NCI-H2171 treated with DMSO at 0.1 percent for 48 hours (cell line): ENCODE results near the gene ADGRL1.
"Not testable (repeated sequence)": the region's sequence is repeated elsewhere in the genome, so short reads cannot be mapped to it uniquely, and the experiment has no call there.

Experiments used
- DNase-seq: peaks from one replicate; lab custom pipeline; 2025; lab: John Stamatoyannopoulos, UW

The ADGRL1 gene

DNA sequence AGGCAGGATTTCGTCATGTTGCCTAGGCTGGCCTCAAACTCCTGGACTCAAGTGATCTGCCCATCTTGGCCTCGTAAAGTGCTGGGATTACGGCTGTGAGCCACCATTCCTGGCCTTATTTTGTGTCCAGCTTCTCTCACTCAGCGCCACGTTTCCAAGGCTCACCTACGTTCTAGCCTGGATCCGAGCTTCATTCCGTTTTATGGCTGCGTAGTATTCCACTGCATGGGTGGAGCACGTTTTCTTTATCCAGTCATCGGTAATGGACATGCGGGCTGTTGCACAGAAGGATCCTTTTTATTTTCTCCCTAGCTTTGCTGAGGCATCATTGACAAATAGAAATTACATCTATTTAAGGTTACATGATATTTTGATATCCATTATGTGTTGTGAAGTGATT lies 16.6 kb downstream of the ADGRL1 start:
- DNase-seq = no peak

DNA sequence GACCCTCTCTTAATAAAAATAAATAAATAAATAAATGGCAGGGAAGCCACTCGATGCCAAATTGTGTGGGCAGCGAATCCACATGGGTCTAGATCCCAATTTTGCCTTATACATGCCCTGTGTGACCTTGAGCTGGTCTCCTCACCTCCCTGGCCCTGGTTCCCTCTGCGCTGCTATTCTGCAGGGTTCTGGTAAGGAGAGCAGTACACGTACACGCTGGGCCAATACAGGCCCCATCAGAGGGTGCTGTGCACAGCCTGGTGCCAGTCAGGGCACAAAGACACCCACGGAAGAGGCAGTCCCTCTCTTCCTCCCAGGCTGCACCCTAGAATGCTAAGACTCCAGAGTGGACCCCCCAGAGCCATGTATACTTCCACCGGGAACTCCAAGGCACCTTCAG lies 17.9 kb downstream of the ADGRL1 start:
- not testable (repeated sequence) for DNase-seq

DNA sequence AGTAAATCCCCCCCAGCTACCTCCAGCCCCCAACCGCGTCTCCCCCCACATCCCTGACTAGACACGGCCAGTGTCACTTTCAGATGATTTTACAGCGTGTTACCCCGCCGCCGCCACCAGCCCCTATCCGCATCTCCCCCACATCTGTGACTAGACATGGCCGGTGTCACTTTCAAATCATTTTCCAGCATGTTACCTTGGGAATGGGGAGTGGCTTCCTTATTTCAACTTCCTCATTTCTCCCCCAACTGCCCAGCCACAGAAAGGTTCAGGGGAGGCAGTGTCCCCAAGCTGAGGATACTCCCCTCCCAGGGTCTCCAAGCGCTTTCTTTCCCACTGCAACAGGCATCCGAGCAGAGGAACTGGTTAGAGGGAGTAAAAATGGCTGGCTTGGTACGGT lies 18.4 kb downstream of the ADGRL1 start:
- no peak for DNase-seq

DNA sequence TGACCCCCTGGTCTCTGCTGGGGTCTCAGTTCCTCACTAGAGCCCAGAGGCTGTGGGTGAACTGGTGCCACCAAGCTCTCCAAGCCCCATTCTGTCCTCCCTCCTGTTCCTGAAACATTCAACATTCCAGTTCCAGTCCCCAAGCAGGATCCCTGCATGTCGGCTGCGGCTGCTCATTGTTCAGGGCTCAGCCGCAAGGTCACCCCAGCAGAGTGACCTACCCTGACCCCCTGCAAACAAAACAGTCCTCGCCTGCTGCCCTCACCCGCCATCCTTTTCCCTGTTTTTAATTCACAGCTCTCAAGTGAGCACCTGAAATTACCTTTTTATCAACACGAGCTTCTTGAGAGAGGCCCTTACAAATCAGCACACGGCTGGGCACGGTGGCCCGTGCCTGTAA lies 19.3 kb downstream of the ADGRL1 start:
- not testable (repeated sequence) for DNase-seq

DNA sequence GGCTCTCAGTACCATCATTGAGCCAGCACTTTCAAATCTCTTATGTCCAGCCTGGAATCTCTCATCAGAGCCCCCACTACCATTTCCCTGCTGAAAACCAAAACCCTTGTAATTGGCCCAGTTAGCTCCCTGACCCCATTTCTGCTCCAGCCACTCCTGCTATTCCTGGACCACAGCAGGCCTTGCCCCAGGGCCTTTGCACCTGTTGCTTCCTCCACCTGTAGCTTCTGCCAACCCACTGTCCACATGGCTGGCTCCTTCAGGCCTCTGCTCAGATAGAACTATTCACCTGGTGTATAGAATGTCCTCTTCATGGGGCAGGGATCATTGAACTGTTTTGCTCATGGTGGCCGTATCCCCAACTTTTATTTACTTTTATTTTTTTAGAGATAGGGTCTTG lies 20.3 kb downstream of the ADGRL1 start:
- DNase-seq = not testable (repeated sequence)

DNA sequence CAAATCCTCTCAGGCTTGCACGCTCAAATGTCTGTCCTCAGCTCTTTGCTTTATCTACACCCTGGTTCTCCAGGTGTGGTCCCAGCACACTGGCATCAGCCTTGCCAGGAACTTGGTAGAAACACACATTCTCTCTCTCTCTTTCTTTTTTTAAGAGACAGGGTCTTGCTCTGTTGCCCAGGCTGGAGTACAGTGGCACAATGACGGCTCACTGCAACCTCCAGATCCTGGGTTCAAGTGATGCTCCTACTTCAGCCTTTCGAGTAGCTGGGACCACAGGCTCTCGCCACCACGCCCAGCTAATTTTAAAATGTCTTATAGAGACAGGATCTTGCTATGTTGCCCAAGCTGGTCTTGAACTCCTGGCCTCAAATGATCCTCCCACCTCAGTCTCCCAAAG lies 20.8 kb downstream of the ADGRL1 start:
- no peak for DNase-seq

DNA sequence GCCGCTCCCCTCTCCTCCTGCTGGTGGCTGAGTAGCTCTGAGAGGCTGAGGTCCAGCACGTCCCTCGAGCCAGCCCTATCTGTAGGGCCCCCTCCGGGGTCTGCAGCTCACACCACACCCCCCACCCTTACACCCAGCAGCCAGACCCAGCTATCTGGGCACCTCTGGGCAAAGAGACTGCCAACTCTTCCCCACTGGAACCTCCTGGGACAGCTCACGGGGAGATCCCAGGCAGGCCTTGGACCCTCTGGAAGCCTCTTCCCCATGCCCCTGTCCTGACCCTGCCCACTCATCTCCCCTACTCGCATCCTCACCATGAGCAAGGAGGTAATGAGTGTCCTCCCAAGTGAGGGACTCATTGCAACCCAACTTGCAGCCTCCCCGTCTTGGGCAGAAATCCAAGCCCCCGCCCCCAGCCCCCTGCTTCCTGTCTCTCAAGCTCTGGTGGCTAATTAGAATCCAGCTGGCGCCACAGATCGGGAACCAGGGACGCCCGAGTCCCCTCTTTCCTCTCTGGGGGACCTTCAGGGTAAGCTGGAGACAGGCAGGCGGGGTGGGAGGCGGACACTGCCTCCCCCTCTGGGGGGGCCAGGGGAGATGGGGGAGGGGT lies 22.1 kb downstream of the ADGRL1 start:
- DNase-seq = peak; percentile 64

DNA sequence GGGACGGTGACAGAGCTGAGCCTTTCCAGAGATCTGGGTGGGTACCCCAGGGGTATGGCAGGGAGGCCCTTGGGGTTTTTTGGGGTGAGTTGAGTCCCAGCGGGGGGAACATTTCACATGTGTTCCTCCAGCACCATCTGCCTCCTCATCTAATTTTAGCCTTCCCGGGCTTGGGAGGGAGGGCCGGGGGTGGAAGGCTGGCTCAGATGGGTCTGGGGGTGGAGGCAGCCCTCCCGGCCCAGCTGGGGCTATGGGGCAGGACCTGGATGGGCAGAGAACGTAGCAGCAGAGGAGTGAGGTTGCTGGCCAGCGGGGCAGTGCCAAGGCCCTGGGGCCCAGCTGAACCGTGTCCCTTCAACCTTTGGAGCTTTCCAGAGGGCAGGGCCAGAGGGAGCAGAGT lies 23.5 kb downstream of the ADGRL1 start:
- no peak for DNase-seq

DNA sequence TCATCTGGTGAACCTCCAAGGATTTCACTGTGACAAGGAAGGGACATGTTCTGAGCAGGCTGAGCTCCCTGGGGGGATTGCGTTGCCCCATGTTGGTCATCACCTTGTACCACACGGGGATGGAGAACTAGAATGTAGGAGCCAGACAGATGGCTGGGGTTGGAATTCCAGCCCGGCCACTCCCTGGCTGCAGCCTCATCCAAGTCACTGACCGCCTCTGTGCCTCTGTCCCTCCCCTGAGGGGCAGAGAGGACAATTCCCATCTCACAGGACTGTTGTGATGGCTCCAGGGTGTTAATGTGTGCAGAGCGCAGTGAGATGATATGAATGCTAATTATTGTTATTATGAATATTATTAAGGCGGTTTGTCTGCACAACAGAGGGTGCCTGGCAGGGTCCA lies 24.1 kb downstream of the ADGRL1 start:
- DNase-seq = no peak

DNA sequence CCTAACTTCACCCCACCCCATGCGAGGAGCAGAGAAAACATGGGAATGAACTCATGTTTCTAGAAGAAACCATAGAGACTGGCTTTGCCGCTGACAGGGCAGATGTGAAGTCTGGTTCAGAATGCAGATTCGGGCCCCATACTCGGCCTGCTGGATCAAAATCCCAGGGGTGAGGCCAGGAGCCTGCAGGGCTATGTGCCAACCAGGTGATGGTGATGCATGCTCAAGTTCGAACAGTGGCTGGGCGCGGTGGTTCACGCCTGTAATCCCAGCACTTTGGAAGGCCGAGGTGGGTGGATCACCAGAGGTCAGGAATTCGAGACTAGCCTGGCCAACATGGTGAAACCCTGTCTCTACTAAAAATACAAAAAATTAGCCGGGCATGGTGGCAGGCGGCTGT lies 24.8 kb downstream of the ADGRL1 start:
- not testable (repeated sequence) for DNase-seq

DNA sequence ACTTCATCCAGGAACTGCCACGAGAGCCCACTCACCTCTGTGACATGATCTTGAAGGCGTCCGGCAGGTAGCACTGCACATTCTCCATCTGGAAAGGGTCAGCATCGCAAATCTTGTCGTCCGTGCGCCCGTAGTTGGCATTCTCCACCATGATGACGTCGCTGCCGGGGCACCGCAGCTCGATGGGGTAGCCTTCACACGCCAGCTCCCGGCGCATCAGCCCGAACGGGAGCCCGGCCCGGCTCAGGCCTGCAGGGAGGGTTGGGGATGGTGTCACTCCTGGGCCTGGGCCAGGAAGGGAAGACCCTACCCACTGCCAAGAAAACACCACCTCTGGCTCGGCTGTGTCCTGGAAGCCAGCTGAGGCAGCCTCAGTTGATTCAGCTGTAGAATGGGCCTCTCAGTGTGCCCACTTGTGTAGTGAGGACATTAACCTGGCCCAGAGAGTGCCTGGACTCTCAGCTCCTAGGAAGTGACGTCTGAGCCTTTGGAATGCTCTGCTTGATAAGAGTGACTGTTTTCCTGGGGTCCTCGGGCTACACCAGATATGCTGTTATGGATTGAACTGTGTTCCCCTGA lies 28.4 kb downstream of the ADGRL1 start:
- DNase-seq = no peak

DNA sequence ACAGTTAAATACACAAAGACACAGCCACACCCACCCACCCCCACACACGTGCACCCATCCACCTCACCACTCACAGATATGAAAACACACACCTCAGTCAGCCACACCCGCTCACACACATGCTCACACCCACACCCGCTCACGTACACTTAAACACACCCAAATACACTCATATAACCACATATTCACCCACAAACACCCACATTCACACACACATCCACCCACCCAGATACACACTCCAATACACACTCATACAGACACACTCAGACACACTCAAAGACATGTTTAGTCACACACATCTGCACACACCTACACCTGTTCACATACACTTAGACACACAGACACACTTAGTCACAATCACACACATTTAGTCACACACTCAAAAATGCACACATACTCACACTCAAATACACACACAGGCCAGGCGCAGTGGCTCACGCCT lies 30.6 kb downstream of the ADGRL1 start:
- DNase-seq = no peak

DNA sequence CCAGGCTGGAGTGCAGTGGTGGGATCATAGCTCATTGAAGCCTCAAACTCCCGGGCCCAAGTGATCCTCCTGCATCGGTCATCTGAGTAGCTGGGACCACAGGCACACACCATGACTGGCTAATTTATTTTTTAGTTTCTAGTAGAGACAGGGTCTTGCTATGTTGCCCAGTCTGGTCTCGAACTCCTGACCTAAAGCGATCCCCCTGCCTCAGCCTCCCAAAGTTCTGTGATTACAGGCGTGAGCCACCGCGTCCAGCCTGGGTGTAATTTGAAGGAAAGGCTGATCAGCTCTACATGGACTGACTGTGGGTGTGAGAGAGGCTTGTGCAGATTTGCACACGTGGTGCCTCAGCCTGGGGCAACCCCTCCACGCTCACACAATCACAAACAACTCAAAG lies 31.1 kb downstream of the ADGRL1 start:
- no peak for DNase-seq

DNA sequence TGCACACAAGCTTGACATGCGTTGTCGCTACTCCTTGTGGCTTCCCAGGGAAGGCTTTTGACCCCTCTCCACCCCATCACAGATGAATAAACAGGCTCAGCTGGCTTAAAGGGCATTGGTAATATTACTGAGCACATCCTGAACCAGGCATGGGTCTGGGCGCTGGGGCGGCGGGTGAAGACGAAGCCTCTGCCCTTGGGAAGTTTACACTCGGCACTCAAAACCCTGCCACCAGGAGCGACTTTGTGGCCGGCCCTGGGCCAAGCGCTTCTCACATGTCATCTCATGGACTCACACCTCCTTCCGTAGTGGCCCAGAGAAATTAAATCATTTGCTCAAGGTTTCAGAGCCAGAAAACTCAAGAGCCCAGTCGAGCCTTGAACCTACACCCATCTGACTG lies 37.0 kb downstream of the ADGRL1 start:
- no peak for DNase-seq

DNA sequence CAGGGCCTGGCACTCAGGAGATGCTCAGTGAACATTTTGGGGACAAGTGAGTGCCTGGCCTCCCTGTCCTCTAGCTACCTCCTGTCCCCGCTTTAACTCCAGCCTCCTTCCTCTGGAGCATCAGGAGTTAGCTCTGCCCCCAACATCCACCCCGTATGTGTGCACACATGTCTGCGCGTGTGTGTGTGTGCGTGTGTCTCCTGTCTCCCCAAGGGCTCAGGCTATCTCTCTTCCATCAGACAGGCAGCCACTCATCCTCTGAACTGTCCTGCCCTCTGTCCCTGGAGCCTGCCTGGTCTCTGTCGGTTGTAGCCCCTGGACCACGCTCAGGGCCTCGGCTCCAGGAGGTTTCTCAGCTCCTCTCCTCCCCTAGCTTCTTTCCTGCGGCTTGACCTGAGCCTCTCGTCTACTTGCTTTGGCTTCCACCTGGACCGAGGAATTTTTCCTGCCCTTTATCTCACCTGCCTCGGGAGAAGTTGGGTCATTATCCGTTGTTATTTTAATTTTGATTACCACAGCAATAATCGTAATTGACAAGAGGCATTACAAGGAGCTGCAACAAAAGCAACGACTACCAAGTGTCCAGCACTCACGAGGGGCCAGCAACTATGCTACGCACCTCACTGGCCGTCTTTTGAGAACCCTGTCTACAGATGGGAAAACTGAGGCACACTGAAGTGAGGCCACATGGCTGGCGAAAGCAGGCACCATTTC lies 37.6 kb downstream of the ADGRL1 start:
- no peak for DNase-seq

DNA sequence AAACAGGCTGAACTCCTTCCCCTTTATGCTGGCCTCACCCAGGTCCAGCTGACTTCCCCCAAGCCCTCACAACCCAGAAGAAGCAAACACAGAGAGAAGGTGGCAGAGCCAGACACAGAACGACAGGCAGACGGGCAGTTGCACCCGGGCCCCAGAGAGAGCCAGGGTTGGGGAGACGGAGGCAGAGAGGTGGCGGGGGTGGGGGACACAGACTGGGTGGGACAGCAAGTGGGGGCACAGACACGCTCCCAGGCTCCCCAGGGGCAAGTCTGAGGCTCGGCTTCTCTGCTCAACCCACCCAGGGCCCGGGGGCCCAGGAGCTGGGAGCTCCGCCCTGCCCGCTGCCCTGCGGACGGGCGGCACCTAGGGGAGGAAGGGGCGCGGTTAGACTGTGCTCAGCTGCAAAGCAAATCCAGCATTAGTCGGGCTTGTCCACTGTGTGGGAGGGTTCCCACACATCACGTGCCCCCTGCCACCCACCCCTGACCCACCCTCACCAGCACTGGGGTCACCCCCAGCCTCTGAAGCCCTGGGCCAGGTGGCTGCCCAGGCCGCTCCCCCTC lies 38.3 kb downstream of the ADGRL1 start:
- DNase-seq = no peak

DNA sequence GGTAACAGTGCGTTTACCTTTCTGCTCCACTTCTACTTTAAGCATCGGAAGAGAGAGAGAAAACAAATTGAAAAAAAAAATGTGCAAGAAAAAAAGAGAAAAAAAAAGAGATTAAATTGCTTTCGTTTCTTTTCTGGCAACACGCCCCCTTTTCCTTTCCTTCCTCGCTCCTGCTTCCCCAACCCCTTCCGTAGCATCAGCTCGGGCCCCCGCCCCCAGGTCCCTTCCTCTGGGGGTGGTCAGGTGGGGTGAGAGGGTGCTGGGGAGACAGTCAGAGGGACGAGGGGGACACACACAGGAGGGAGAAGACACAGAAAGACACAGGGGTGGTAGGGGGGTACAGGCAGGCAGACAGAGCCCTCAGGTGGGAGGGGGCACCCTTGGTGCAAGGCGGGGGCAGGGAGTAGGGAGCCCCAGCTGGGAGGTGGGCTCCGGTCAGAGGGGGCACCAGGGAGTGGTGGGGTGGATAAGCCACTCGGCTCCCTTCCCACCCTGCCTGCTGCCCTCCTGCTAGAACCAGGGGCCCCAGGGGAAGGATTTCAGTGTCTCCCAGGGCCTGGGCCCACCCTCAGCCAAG lies 38.9 kb downstream of the ADGRL1 start:
- no peak for DNase-seq

DNA sequence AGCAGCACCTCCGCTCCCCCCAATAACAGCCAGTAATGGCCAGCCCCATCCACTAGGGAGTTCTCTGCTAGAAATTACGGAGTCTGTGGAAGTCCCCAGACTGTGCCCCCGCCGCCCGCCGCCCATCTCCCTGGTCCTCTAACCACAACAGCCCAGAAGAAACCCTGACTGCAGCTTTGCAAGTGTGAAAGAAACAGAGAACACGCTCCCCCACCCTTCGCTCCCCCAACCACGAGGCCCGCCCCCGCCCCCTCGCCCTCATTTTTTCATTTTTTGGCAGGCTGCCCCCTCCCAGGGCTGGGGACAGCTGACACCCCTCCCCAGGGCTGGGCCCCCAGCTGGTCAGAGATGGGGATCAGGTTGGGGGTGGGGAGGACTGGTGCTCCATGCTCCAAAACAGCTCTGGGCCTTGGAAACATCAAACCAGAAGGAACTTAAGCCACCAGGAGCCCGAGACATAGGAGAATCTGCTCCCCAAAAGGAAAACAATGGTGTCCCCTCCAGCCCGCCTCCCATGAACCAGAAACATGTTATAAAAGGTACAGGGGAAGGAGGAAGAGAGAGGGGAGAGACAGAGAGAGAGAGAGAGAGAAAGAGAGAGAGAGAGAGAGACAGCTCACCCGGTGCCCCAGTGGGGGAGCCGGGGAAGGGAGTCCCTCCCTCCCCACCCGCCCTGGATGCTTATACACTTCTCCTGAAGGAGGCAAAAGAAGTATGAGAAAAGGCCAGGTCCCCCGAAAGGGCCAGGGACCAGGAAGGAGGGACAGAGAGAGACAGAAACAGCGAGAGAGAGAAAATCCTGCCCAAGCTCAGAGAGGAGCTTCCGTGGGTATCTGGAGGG lies 39.8 kb downstream of the ADGRL1 start:
- no peak for DNase-seq

DNA sequence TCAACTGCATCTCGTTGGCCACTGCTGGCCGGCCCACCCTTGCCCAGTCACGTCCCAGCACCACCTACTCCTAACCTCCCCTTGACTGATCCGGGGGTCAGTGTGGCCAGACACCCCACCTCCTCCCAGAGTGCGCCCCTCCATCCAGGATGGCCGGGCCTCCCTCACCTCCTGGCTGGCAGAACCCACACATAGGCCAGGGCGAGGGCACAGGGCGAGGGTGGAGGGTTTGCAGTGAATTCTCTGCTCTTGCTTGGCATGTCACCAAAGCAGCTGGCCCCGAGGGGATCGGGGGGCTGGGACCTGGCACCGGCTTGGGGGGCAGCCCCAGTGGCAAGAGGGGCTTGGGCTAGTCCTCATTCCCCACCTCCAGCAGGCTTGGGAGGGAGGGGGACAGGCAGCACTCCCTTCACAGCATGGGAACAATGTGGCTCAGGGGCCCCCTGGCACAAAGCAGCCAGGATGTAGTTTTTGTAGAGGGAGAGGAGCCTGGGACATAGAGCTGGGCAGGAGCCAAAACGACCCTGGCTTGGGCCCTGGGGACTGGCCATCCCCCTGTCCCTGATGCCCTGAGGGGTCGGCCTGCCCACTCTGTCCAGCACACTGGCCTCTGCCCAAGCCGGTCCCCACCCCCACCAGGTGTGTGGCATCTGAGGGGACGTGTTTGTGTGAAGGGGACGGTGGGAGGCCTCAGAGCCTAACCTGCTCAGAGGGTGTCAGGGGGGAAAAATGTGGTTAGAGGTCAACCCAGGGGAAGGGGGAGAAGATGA lies 41.1 kb downstream of the ADGRL1 start:
- DNase-seq = no peak

DNA sequence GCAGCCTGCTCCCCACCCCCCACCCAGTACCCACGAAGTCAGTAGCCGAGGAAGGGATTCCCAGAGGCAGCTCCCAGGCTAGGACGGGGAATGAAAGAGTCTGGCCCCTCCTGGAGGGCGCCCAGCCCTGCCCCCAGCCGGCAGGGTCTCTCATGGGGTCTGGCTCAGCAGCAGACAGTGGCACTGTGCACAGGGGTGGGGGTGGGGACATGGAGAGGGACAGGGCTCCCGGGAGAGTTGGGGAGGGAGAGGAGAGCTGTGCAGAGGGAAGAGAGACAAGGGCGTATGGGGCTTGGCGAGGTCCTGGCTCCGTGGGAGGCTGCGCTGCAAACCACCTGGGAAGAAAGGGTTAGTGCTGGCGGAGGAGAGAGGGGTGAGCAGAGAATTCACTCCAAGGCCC lies 41.9 kb downstream of the ADGRL1 start:
- DNase-seq = no peak

DNA sequence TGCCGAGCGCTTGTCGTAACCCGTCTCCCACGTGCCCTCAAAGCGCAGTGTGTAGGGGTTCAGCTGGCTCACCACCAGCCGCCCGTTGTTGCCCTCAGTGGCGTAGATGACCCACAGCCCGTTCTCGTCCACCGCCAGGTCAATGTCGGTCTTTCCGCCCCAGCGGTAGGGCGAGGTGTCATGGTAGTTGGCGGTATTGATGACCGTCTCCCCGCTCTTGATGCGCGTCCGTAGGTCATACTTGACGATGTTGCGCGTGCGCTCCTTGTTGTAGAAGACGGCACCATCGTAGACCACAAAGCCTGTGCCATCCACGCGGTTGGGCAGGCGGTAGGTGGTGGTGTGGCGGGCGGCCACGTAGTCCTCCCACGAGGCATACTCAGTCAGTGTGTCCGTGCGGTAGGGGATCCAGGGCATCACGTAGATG lies 43.1 kb downstream of the ADGRL1 start:
- DNase-seq = no peak
